ENCODE measurements around the gene IGFBP4.

Gene IGFBP4

DNA sequence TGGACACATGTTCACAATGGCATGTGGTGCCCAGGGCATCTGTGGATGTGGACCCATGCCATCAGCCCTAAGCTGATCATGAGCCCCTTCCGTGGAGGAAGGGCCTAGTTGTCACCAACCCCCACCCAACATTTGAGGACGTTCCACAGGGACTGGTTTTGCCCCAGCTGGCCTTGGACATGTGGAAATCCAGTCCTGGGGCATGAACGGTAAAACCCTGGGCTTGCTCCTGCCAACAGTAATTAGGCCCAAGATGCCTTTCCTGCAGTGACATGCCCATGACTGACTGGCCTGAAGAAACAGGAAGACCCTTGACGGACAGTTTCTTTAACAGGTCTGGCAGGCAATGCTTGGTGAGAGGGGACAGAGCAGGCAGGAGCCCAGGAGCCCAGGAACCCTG is 50.4 kb downstream of the IGFBP4 start:
- no peak for DNase-seq

- no peak for DNase-seq
Measured at GRCh38 chr17:40495140-40495539, 51.9 kb downstream of the IGFBP4 start.

DNA sequence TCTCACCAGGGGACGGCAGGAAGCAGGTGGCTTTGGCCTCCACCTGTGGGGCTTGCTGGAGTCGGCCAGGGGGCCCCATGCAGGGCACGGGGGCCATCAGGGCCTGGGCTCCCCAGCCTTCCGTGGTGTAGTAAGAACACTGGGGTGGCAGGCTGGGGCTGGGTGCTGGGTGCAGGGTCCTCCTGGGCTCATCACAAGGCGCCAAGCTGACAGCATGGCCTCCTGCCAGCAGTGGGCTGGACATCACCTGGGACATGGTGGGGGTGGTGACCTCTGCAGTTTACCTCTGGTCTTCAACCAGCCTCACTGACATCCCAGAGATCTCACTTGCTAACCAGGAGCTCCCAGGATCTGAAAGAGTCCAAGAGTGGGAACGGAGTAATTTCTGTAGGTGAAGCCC is 52.9 kb downstream of the IGFBP4 start:
- no peak for DNase-seq

DNA sequence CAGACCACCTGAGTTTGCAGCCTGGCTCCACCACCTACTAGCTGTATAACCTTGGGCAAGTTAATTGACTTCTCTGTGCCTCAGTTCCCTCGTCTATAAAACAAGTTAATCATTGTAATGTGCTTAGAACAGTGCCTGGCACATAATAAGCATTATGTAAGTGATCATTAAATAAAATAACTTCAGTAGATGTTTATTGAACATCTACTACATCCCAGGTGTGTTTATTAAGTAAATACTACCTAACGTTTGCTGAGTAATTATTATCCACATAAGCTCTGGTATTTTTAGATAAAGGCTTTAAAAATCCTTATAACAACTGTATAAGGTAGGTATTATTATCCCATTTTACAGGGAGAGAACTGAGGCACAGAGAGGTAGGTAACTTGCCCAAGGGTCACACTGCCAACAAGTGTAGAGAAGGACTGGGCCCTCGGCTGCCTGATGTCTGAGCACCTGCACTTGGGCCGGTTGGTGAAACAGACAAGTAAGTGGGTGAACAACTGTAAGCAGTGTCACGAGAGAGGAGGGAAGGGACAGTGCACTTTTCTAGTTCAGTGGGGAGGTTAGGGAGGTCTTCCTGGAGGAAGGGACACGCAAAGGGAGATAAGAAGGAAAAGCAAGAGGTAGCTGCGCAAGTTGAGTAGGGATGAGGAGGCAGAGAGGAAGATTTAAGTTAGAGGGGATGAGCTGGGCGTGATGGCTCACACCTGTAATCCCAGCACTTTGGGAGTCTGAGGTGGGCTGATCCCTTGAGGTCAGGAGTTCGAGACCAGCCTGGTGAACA is 53.6 kb downstream of the IGFBP4 start:
- DNase-seq = no peak

DNA sequence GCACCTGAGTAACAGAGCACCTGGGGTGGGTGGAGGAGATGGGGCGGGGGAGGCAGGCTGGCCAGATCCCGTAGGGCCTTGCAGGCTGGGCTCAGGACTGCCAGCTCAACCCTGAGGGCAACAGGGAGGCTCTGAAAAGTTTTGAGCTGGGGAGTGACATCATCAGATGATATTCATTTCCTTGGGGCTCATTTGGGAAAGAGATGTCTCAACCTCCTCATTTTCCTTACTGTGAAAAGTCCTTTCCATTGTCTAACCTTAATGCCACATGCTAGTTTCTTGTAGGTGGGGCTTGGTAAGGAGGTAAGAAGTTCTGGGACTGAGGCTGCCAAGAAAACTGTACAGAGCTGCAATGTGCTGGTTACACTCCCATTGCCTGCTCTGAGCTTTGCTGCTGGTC is 54.4 kb downstream of the IGFBP4 start:
- no peak for DNase-seq

GRCh38 chr17:40498281-40499084 is 55.2 kb downstream of the IGFBP4 start:
- no peak for DNase-seq

DNA sequence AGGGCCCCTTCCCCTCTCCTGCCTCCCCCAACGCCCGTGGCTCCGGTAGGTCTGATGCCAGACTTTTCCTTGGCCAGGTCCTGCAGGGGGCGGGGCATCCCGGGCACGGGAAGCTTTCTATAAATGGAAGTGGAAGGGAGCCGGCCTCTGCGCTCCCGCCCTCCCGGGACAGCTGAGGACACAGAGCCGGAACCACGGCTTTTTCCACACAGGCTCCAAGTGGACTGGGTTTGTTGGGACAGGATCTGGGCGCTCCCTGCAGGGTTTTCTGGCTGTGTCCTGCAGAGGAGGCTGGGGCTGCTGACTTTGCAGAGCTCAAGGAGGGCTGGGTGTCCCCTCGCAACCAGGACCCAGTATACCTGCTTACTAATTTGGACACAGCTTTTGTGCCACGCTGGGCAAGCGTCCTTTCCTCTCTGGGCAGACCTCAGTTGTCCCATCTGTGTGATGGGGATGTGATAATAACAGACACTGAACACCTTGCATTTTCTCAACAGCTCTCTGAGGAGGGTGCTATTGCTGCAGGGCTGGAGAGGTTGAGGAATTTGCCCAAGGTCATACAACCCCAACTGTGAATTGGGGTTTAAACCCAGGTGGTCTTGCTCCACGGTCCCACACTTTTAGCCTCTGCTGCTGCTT is 56.4 kb downstream of the IGFBP4 start:
- no peak for DNase-seq

DNA sequence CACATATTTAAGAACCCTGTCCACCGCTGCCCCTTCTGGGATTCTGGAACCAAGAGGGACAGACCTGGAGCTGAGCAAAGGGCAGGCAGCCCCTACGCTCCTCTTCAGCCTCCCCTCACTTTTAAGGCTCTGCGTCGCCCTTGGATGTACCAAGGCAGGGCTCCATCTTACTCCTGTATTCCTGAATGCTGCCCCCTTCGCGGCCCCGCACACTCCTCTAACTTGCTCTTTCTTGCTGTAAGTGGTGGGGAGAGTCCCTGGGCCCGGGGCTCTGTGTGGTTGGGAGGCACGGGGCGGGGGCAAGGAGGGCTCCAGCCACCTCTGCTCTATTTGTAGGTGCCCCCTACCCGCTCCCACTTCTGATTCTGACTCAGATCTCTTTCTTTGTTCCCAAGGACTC is 56.9 kb downstream of the IGFBP4 start:
- no peak for DNase-seq

DNA sequence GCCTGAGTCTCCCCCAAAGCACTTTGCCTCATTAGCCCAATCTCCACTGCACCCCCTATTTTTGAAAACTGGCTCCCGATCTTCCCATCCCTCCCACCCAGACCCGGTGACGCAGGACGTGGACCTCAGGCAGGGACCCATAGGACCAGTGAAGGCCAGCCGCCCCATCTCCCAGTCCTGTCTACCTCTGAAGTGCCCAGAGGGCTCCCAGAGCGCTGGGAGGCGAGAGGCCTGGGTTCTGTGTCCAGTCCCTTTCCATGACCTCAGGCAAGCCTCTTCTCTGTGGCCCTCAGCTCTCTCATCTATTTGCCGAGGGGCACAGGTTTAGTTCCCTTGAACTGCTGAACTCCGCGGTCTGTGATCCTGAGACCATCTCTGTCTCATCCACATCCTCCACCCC is 57.5 kb downstream of the IGFBP4 start:
- no peak for DNase-seq

- no peak for DNase-seq
Measured at GRCh38 chr17:40501499-40501911, 58.3 kb downstream of the IGFBP4 start, which contains the start of gene TNS4. TSS of gene TNS4 (minus strand) at chr17:40501623. CDS start at chr17:40496425, 5,198 bp downstream.

DNA sequence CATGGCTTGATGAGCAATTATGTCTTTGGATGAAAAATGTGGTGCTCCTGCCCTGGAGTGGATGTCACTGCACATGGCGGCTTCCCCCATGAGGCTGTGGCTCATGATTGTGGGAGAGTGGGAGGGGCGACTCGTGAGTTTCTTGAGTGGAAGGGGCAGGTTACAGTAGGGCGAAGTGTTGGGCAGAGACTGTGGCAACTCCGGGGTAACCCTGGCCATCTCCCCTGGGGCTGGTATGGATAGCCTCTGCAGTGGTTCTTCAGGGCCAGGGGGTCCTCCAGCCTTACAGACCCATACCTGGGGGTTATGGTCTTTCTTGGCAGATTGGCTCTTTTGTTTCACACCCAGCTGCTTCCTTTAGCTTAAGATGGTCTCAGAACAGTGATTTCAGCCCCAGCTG is 59.5 kb downstream of the IGFBP4 start:
- DNase-seq = no peak

DNA sequence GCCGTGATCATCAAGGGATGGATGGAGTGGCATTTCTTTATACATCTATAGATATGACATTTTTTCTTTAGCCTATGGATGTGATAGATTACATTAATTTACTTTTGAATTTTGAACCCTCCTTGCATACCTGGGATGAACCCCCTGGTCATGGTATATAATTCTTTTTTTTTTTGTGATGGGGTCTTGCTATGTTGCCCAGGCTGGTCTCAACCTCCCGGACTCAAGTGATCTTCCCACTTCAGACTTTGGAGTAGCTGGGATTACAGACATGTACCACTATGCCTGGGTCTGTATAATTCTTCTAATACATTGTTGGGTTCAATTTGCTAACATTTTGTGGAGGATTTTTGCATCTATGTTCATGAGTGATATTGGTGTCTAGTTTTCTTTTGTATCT is 59.9 kb downstream of the IGFBP4 start:
- DNase-seq = no peak

GRCh38 chr17:40506786-40507185 is 63.5 kb downstream of the IGFBP4 start:
- no peak for DNase-seq
